Measurements from ENCODE around the gene PPEF1. TPM values are rescaled to one million over a fixed set of nuclear protein-coding genes. Genes with fewer than 3 reads are reported as not detected.

Gene PPEF1
- total and polyA plus RNA-seq, 4 donors = 0.09 TPM; not detected in 3

DNA sequence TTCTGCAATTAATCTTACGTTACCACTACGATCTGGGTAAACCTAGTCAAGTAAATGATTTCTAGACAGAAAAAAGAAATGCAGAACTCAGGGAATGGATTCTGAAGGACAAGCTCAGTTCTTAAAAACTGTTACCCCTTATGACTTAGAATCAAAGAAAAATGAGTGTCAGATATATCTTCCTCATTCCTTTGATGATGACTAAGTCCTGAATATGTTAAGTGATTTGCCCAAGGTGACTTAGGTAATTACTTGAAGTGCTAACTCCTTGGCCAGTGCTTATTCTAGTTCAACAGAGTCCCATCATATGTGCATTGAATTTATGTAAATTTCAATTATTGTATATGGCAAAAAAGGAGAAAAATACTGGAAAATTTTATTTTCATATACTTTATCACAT, 92.5 kb downstream of the PPEF1 start:
- Histone ChIP-seq H3K27ac (ENCODE audit: low read depth in 1 of 2, low read length in 2 of 2) (no peak overlapping the region), H3K4me3 (ENCODE audit: low read depth in 1 of 3, low read length in 3 of 3) (no peak overlapping the region), H3K9me3 (ENCODE audit: control insufficient read depth in 4 of 4, low read length in 3 of 4) (no peaks in the 10 kb centered on the region), H3K4me1 (ENCODE audit: control insufficient read depth in 4 of 4, insufficient read depth in 4 of 4, low read length in 3 of 4) (no peaks in the 10 kb centered on the region), H3K27me3 (ENCODE audit: control insufficient read depth in 4 of 4, insufficient read depth in 4 of 4, low read length in 3 of 4) (no peaks in the 10 kb centered on the region), H3K36me3 (ENCODE audit: control insufficient read depth in 4 of 4, insufficient read depth in 3 of 4, low read depth in 1 of 4, low read length in 3 of 4) (no peaks in the 10 kb centered on the region), H3K9ac (ENCODE audit: low read depth in 1 of 2, low read length in 2 of 2) (no peak overlapping the region)
- DNase-seq (ENCODE audit: low spot score) = no peak
- TF ChIP-seq HNF4G (IDR thresholded peaks at IDR 0.05) (no peak), RXRA (IDR thresholded peaks at IDR 0.05) (no peak)
- TF ChIP-seq, protein P1, sequence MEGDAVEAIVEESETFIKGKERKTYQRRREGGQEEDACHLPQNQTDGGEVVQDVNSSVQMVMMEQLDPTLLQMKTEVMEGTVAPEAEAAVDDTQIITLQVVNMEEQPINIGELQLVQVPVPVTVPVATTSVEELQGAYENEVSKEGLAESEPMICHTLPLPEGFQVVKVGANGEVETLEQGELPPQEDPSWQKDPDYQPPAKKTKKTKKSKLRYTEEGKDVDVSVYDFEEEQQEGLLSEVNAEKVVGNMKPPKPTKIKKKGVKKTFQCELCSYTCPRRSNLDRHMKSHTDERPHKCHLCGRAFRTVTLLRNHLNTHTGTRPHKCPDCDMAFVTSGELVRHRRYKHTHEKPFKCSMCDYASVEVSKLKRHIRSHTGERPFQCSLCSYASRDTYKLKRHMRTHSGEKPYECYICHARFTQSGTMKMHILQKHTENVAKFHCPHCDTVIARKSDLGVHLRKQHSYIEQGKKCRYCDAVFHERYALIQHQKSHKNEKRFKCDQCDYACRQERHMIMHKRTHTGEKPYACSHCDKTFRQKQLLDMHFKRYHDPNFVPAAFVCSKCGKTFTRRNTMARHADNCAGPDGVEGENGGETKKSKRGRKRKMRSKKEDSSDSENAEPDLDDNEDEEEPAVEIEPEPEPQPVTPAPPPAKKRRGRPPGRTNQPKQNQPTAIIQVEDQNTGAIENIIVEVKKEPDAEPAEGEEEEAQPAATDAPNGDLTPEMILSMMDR (IDR thresholded peaks at IDR 0.05; ENCODE audit: low read depth, low read length, missing input control) = no peak
- WGBS = 79% methylated on average over 2 of the region's 2 CpGs

DNA sequence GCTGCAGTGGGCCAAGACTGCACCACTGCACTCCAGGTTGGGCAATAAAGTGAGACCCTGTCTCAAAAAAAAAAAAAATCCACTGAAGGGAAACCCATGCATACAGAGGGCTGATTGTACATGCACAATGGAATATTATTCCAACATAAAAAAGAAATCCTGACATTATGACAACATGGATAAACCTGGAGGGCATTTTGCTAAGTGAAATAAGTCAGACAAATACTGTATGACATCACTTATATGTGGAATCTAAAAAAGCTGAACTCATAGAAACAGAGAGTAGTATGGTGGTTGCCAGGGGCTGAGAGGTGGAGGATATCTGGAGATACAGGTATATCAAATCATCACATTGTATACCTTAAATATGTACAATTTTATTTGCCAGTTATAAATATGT, 102.2 kb downstream of the PPEF1 start:
- Histone ChIP-seq H3K9ac (ENCODE audit: low read depth in 1 of 2, low read length in 2 of 2) (no peak overlapping the region), H3K27ac (ENCODE audit: low read depth in 1 of 2, low read length in 2 of 2) (no peak overlapping the region), H3K36me3 (ENCODE audit: control insufficient read depth in 4 of 4, insufficient read depth in 3 of 4, low read depth in 1 of 4, low read length in 3 of 4) (no peaks in the 10 kb centered on the region), H3K4me1 (ENCODE audit: control insufficient read depth in 4 of 4, insufficient read depth in 4 of 4, low read length in 3 of 4) (no peaks in the 10 kb centered on the region), H3K4me3 (ENCODE audit: low read depth in 1 of 3, low read length in 3 of 3) (no peak overlapping the region), H3K9me3 (ENCODE audit: control insufficient read depth in 4 of 4, low read length in 3 of 4) (no peaks in the 10 kb centered on the region), H3K27me3 (ENCODE audit: control insufficient read depth in 4 of 4, insufficient read depth in 4 of 4, low read length in 3 of 4) (no peaks in the 10 kb centered on the region)
- TF ChIP-seq NR2F2 (IDR thresholded peaks at IDR 0.05) = no peak
- no peak for TF ChIP-seq HNF4G (IDR thresholded peaks at IDR 0.05)
- TF ChIP-seq, protein P2, sequence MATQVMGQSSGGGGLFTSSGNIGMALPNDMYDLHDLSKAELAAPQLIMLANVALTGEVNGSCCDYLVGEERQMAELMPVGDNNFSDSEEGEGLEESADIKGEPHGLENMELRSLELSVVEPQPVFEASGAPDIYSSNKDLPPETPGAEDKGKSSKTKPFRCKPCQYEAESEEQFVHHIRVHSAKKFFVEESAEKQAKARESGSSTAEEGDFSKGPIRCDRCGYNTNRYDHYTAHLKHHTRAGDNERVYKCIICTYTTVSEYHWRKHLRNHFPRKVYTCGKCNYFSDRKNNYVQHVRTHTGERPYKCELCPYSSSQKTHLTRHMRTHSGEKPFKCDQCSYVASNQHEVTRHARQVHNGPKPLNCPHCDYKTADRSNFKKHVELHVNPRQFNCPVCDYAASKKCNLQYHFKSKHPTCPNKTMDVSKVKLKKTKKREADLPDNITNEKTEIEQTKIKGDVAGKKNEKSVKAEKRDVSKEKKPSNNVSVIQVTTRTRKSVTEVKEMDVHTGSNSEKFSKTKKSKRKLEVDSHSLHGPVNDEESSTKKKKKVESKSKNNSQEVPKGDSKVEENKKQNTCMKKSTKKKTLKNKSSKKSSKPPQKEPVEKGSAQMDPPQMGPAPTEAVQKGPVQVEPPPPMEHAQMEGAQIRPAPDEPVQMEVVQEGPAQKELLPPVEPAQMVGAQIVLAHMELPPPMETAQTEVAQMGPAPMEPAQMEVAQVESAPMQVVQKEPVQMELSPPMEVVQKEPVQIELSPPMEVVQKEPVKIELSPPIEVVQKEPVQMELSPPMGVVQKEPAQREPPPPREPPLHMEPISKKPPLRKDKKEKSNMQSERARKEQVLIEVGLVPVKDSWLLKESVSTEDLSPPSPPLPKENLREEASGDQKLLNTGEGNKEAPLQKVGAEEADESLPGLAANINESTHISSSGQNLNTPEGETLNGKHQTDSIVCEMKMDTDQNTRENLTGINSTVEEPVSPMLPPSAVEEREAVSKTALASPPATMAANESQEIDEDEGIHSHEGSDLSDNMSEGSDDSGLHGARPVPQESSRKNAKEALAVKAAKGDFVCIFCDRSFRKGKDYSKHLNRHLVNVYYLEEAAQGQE (IDR thresholded peaks at IDR 0.05) = no peak
- TF ChIP-seq, protein P3, sequence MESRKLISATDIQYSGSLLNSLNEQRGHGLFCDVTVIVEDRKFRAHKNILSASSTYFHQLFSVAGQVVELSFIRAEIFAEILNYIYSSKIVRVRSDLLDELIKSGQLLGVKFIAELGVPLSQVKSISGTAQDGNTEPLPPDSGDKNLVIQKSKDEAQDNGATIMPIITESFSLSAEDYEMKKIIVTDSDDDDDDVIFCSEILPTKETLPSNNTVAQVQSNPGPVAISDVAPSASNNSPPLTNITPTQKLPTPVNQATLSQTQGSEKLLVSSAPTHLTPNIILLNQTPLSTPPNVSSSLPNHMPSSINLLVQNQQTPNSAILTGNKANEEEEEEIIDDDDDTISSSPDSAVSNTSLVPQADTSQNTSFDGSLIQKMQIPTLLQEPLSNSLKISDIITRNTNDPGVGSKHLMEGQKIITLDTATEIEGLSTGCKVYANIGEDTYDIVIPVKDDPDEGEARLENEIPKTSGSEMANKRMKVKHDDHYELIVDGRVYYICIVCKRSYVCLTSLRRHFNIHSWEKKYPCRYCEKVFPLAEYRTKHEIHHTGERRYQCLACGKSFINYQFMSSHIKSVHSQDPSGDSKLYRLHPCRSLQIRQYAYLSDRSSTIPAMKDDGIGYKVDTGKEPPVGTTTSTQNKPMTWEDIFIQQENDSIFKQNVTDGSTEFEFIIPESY (IDR thresholded peaks at IDR 0.05) = no peak
- no peak for TF ChIP-seq HNF4A (conservative IDR thresholded peaks at IDR 0.05)
- no peak for TF ChIP-seq FOXA1 (IDR thresholded peaks at IDR 0.05)
- no peak for TF ChIP-seq JUND (IDR thresholded peaks at IDR 0.05)
- TF ChIP-seq GABPA (IDR thresholded peaks at IDR 0.05 in 1 of 2, conservative IDR thresholded peaks at IDR 0.05 in 1 of 2) = no peak
- no peak for TF ChIP-seq EGR1 (IDR thresholded peaks at IDR 0.05; ENCODE audit: low read depth in 2 of 2)
- TF ChIP-seq FOXA2 (IDR thresholded peaks at IDR 0.05) = no peak
- no peak for TF ChIP-seq YY1 (IDR thresholded peaks at IDR 0.05)
- TF ChIP-seq, protein P1 (IDR thresholded peaks at IDR 0.05; ENCODE audit: low read depth, low read length, missing input control) = no peak
- no peak for DNase-seq (ENCODE audit: low spot score)
